ELR (cell line): ENCODE results near the gene PPP2R2B.

Experiments
- DNase-seq: peaks from one replicate; pipeline ENCODE4 v3.0.0-alpha.2; 2015; ENCODE audit warnings: low read depth

Gene PPP2R2B

GRCh38 chr5:146653560-146653959 lies 225.0 kb downstream of the PPP2R2B start:
- no peak for DNase-seq

GRCh38 chr5:146652547-146652946 lies 226.0 kb downstream of the PPP2R2B start:
- DNase-seq, result no peak

GRCh38 chr5:146647656-146648199 lies 230.8 kb downstream of the PPP2R2B start:
- DNase-seq, result no peak

GRCh38 chr5:146646441-146646840 lies 232.1 kb downstream of the PPP2R2B start:
- DNase-seq, result no peak

GRCh38 chr5:146645342-146645741 lies 233.2 kb downstream of the PPP2R2B start:
- DNase-seq, result no peak

- DNase-seq, result no peak
These were observed 233.7 kb downstream of the PPP2R2B start for GRCh38 chr5:146644831-146645230.

GRCh38 chr5:146643776-146644175 lies 234.8 kb downstream of the PPP2R2B start:
- no peak for DNase-seq

GRCh38 chr5:146642410-146642809 lies 236.1 kb downstream of the PPP2R2B start:
- DNase-seq, result no peak

- DNase-seq, result no peak
These were observed 236.6 kb downstream of the PPP2R2B start for GRCh38 chr5:146641941-146642340.

GRCh38 chr5:146640285-146640896 lies 238.2 kb downstream of the PPP2R2B start:
- DNase-seq, result no peak

GRCh38 chr5:146635443-146635842 lies 243.1 kb downstream of the PPP2R2B start:
- DNase-seq, result no peak

- no peak for DNase-seq
These were observed 245.2 kb downstream of the PPP2R2B start for GRCh38 chr5:146633323-146633764.

GRCh38 chr5:146632620-146633322 lies 245.8 kb downstream of the PPP2R2B start:
- DNase-seq, result no peak

- no peak for DNase-seq
These were observed 248.1 kb downstream of the PPP2R2B start for GRCh38 chr5:146630472-146630871.

- no peak for DNase-seq
These were observed 249.6 kb downstream of the PPP2R2B start for GRCh38 chr5:146628950-146629349.

- DNase-seq, result no peak
These were observed 251.6 kb downstream of the PPP2R2B start for GRCh38 chr5:146626936-146627335.

GRCh38 chr5:146624179-146624578 lies 254.4 kb downstream of the PPP2R2B start:
- DNase-seq, result no peak

- DNase-seq, result no peak
These were observed 254.9 kb downstream of the PPP2R2B start for GRCh38 chr5:146623666-146624065.

- DNase-seq, result no peak
These were observed 255.5 kb downstream of the PPP2R2B start for GRCh38 chr5:146623009-146623408.

- DNase-seq, result peak; percentile 25
These were observed 256.2 kb downstream of the PPP2R2B start for GRCh38 chr5:146622391-146622790.

- DNase-seq, result no peak
These were observed 257.9 kb downstream of the PPP2R2B start for GRCh38 chr5:146620669-146621051.

GRCh38 chr5:146620031-146620668 lies 258.4 kb downstream of the PPP2R2B start:
- no peak for DNase-seq

GRCh38 chr5:146618434-146618833 lies 260.1 kb downstream of the PPP2R2B start:
- no peak for DNase-seq
